HepG2 (cell line): ENCODE data around the gene TGM2. TPM values are rescaled to one million over a fixed set of nuclear protein-coding genes. Genes with fewer than 3 reads are reported as not detected.
A peak's percentile ranks its signal among the peaks of the same experiment; 100 is the strongest.

Experiments used
- AGO1 ChIP-seq: fragments of 200-400 bp; formaldehyde crosslinking; IDR thresholded peaks from 2 replicates; pipeline ENCODE4 v1.6.1; 2017; ENCODE audit warnings: mild to moderate bottlenecking, low read depth, low read length, moderate library complexity; ENCODE audit not compliant: poor library complexity, severe bottlenecking
- AGO2 ChIP-seq: fragments of 200-400 bp; formaldehyde crosslinking; optimal IDR thresholded peaks from 2 replicates; pipeline ENCODE3; 2017; ENCODE audit warnings: mild to moderate bottlenecking, low read depth, low read length, moderate library complexity
- AHDC1 ChIP-seq: sonication (generic); formaldehyde crosslinking; IDR thresholded peaks from 2 replicates; pipeline ENCODE4 v1.5.1; 2020; ENCODE audit warnings: mild to moderate bottlenecking, missing genetic modification reagents, borderline replicate concordance
- CREB1 ChIP-seq, 2 experiments: fragments of 450-650 bp in 1 of 2; IDR thresholded peaks; 2 replicates each; pipeline ENCODE4 v1.6.1; 2016 to 2017; ENCODE audit warnings: control low read depth in 1 of 2, mild to moderate bottlenecking in 1 of 2, missing compliant biosample characterization in 1 of 2, missing genetic modification characterization in 1 of 2
- DMAP1 ChIP-seq: IDR thresholded peaks from 2 replicates; pipeline ENCODE4 v1.6.1; 2016
- ELF3 ChIP-seq: IDR thresholded peaks from 2 replicates; pipeline ENCODE4 v1.6.1; 2016; ENCODE audit warnings: missing genetic modification reagents, missing compliant biosample characterization
- EP300 ChIP-seq, 3 experiments: sonication (generic) in 1 of 3; formaldehyde crosslinking in 1 of 3; IDR thresholded peaks; 2 replicates each; pipeline versions ENCODE4 v1.5.1 to v1.6.1; 2011 to 2020; ENCODE audit warnings: low read depth in 2 of 3, low read length in 2 of 3, borderline replicate concordance in 1 of 3, improper control_type of control experiment in 1 of 3, mild to moderate bottlenecking in 1 of 3, missing genetic modification reagents in 1 of 3, moderate library complexity in 1 of 3
- HNF1B ChIP-seq: sonication (generic); formaldehyde crosslinking; IDR thresholded peaks from 2 replicates; pipeline ENCODE4 v1.5.1; 2020; ENCODE audit warnings: mild to moderate bottlenecking, moderate library complexity, missing genetic modification reagents
- ISL2 ChIP-seq: sonication (generic); formaldehyde crosslinking; IDR thresholded peaks from 2 replicates; pipeline ENCODE4 v1.5.0; 2020; ENCODE audit warnings: missing genetic modification reagents
- JUN ChIP-seq: sonication (generic); formaldehyde crosslinking; IDR thresholded peaks from 2 replicates; pipeline ENCODE4 v1.4.0; 2020; ENCODE audit warnings: mild to moderate bottlenecking, missing genetic modification reagents
- KDM2A ChIP-seq: sonication (generic); formaldehyde crosslinking; IDR thresholded peaks from 2 replicates; pipeline ENCODE4 v1.4.0; 2020; ENCODE audit warnings: low read depth, missing genetic modification reagents, borderline replicate concordance
- SALL1 ChIP-seq: sonication (generic); formaldehyde crosslinking; IDR thresholded peaks from 2 replicates; pipeline ENCODE4 v1.8.0; 2022; ENCODE audit warnings: mild to moderate bottlenecking, missing genetic modification reagents
- THRA ChIP-seq: sonication (generic); formaldehyde crosslinking; IDR thresholded peaks from 2 replicates; pipeline ENCODE4 v1.4.0; 2020; ENCODE audit warnings: missing genetic modification reagents, borderline replicate concordance
- ZBTB33 ChIP-seq: sonication (generic); formaldehyde crosslinking; IDR thresholded peaks from 2 replicates; pipeline ENCODE4 v1.4.0; 2020; ENCODE audit warnings: missing genetic modification reagents
- ZFX ChIP-seq: sonication (generic); formaldehyde crosslinking; IDR thresholded peaks from 2 replicates; pipeline ENCODE4 v1.4.0; 2020; ENCODE audit warnings: mild to moderate bottlenecking, low read depth, missing genetic modification reagents, moderate library complexity
- polyA plus RNA-seq, 8 experiments: library from polyadenylated mRNA; depleted of rRNA in 3 of 8; stranded (reverse) in 7 of 8; unstranded in 1 of 8; fragments of >200 nt; fragmentation: Illumina TruSeq in 4 of 8; extraction: Trizol in 4 of 8; gene quantifications; 2 replicates each; pipeline versions ENCODE4 v1.2.1 to v1.2.3, GENCODE V29; 2011 to 2016; ENCODE audit warnings: low read depth in 4 of 8, missing spikeins in 1 of 8, mixed read lengths in 1 of 8; ENCODE audit not compliant: insufficient read depth in 1 of 8
- total RNA-seq, 5 experiments: library from RNA; depleted of rRNA; stranded (reverse); fragments of >200 nt; fragmentation: Illumina TruSeq; extraction: Trizol; gene quantifications; 2 replicates each; pipeline ENCODE4 v1.2.3, GENCODE V29; 2016; ENCODE audit warnings: low read depth in 1 of 5

The TGM2 gene
- total and polyA plus RNA-seq, 2 of the 13 experiments (the other 11 are each of a cell fraction or from before 2014, with no cell fraction given): 4.2 to 46.4 TPM

- TF ChIP-seq THRA (CRISPR knock-in tag) (peak; percentile 72; the same call in 1 of the 2 replicates), CREB1 (IDR thresholded peaks at IDR 0.05) (peak; percentile 66), CREB1 (CRISPR knock-in tag; IDR thresholded peaks at IDR 0.05) (no peak), SALL1 (CRISPR knock-in tag) (peak; percentile 75; the same call in 1 of the 2 replicates), AHDC1 (0 out of 2 replicates have a peak, but pooled peaks have one; percentile 26), ZBTB33 (CRISPR knock-in tag) (peak; percentile 47; the same call in 1 of the 2 replicates), HNF1B (CRISPR knock-in tag) (0 out of 2 replicates have a peak, but pooled peaks have one; percentile 36), AGO1 (no peak), ZFX (CRISPR knock-in tag) (peak; percentile 34; the same call in 1 of the 2 replicates), JUN (CRISPR knock-in tag) (peak; percentile 65; the same call in 1 of the 2 replicates), AGO2 (no peak), ELF3 (0 out of 2 replicates have a peak, but pooled peaks have one; percentile 19), KDM2A (CRISPR knock-in tag) (0 out of 2 replicates have a peak, but pooled peaks have one; percentile 42), EP300 (IDR thresholded peaks at IDR 0.05; ENCODE audit: low read depth in 2 of 2, low read length in 2 of 2) (peak; percentile 29 to 57; a peak in 1 of 4 replicates), EP300 (CRISPR knock-in tag; IDR thresholded peaks at IDR 0.05; ENCODE audit: borderline replicate concordance) (peak; percentile 77; the same call in 1 of the 2 replicates), ISL2 (CRISPR knock-in tag) (peak; percentile 62; the same call in 1 of the 2 replicates), DMAP1 (CRISPR knock-in tag) (no peak; the same call in 1 of the 2 replicates)
Measured at GRCh38 chr20:38109591-38110524, 55.2 kb downstream of the TGM2 start (continued).
